Measurements from ENCODE around the gene GJA5. TPM values are rescaled to one million over a fixed set of nuclear protein-coding genes. Genes with fewer than 3 reads are reported as not detected.

GJA5 gene
- total RNA-seq, 4 donors from 2014 or later = 3.6 to 5.7 (median 4.3) TPM

- DNase-seq = no peak
- H3K9me3 ChIP-seq = no peaks in the 10 kb centered on the region
- H3K27me3 ChIP-seq = no peaks in the 10 kb centered on the region
- H3K36me3 ChIP-seq = no peaks in the 10 kb centered on the region
- no peak overlapping the region for H3K4me3 ChIP-seq (replicated peaks in 1 of 3)
- 90% methylated on average over 2 of the region's 2 CpGs for WGBS, 2 donors
- H3K4me1 ChIP-seq = no peaks in the 10 kb centered on the region
- intact Hi-C loops (cut with DNase I) = no loop called here
- H3K27ac ChIP-seq = no peak overlapping the region
- TF ChIP-seq POLR2A (IDR thresholded peaks at IDR 0.05) = no peak
- no peak for TF ChIP-seq CTCF (IDR thresholded peaks at IDR 0.05)
Measured at GRCh38 chr1:147749792-147750191, 10.6 kb downstream of the GJA5 start.

- no peaks in the 10 kb centered on the region for H3K9me3 ChIP-seq
- WGBS, 2 donors = 72 to 86% methylated on average over 3 of the region's 3 CpGs
- H3K27ac ChIP-seq = no peak overlapping the region
- no peak for DNase-seq
- intact Hi-C loops (cut with DNase I) = no loop called here
- TF ChIP-seq POLR2A (IDR thresholded peaks at IDR 0.05) = no peak
- TF ChIP-seq CTCF (IDR thresholded peaks at IDR 0.05) = no peak
- H3K4me1 ChIP-seq = no peaks in the 10 kb centered on the region
- no peak overlapping the region for H3K4me3 ChIP-seq (replicated peaks in 1 of 3)
- H3K36me3 ChIP-seq = no peaks in the 10 kb centered on the region
- H3K27me3 ChIP-seq = no peaks in the 10 kb centered on the region
Measured at GRCh38 chr1:147748676-147749350, 11.6 kb downstream of the GJA5 start.

GRCh38 chr1:147747966-147748365 lies 12.4 kb downstream of the GJA5 start:
- H3K9me3 ChIP-seq = no peaks in the 10 kb centered on the region
- no peak for DNase-seq
- H3K27ac ChIP-seq = no peak overlapping the region
- intact Hi-C loops (cut with DNase I) = no loop called here
- no peak for TF ChIP-seq CTCF (IDR thresholded peaks at IDR 0.05)
- TF ChIP-seq POLR2A (IDR thresholded peaks at IDR 0.05) = no peak
- no peaks in the 10 kb centered on the region for H3K27me3 ChIP-seq
- H3K36me3 ChIP-seq = no peaks in the 10 kb centered on the region
- H3K4me3 ChIP-seq (replicated peaks in 1 of 3) = no peak overlapping the region
- no peaks in the 10 kb centered on the region for H3K4me1 ChIP-seq

- intact Hi-C loops (cut with DNase I) = no loop called here
- H3K27me3 ChIP-seq = no peaks in the 10 kb centered on the region
- 86 to 93% methylated on average over 4 of the region's 4 CpGs for WGBS, 2 donors
- H3K27ac ChIP-seq = no peak overlapping the region
- no peak for DNase-seq
- H3K36me3 ChIP-seq = no peaks in the 10 kb centered on the region
- no peaks in the 10 kb centered on the region for H3K9me3 ChIP-seq
- TF ChIP-seq POLR2A (IDR thresholded peaks at IDR 0.05) (no peak), CTCF (IDR thresholded peaks at IDR 0.05) (no peak)
- H3K4me1 ChIP-seq = no peaks in the 10 kb centered on the region
- H3K4me3 ChIP-seq (replicated peaks in 1 of 3) = no peak overlapping the region
Measured at GRCh38 chr1:147745271-147745670, 15.1 kb downstream of the GJA5 start.

GRCh38 chr1:147741065-147741464 lies 19.3 kb downstream of the GJA5 start:
- Histone ChIP-seq H3K4me1 (no peaks in the 10 kb centered on the region), H3K4me3 (replicated peaks in 1 of 3) (no peak overlapping the region), H3K9me3 (no peaks in the 10 kb centered on the region), H3K27ac (no peak overlapping the region), H3K36me3 (no peaks in the 10 kb centered on the region), H3K27me3 (no peaks in the 10 kb centered on the region)
- WGBS, 2 donors = 76 to 82% methylated on average over 1 of the region's 1 CpG
- intact Hi-C loops (cut with DNase I) = no loop called here
- no peak for DNase-seq
- TF ChIP-seq CTCF (IDR thresholded peaks at IDR 0.05) (no peak), POLR2A (IDR thresholded peaks at IDR 0.05) (no peak)
